ENCODE results near the gene NTHL1.

Gene NTHL1

DNA sequence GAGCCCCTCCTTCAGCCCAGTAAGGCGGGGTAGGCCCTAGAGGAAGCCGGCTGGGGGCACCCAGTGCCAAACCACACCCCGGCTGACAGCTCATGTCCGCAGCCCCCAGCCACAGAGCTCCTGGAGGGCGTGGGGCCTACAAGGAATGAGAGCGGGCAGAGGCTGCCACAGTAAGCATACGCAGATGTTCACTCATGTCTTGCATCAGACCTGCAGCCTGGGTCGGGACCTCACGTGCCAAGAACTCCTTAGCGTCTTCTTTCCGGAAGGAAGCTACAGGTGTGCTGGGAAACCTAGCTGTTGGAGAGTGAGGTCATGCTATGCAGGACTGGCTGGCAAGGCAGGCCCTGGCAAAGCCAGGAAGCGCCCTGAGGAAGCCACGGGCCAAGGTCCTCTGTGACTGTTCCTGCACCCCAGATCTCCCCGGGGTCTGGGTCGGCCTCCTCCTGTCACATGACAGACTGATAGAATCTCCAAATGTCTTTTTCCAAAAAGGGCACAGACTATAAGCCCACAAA lies 39.6 kb downstream of the NTHL1 start (continued):
- no peak for TF ChIP-seq ZBTB49 (tag by site-specific recombination; IDR thresholded peaks at IDR 0.05; ENCODE audit: low read depth)
- no peak for TF ChIP-seq ZNF112 (tag by site-specific recombination; IDR thresholded peaks at IDR 0.05)
- TF ChIP-seq CTCF (tag by site-specific recombination; IDR thresholded peaks at IDR 0.05) = no peak
- TF ChIP-seq ZNF768 (tag by site-specific recombination; IDR thresholded peaks at IDR 0.05) = no peak
- TF ChIP-seq SP3 (tag by site-specific recombination; IDR thresholded peaks at IDR 0.05) = peak; percentile 46; the same call in 1 of the 2 replicates
- TF ChIP-seq OSR2 (tag by site-specific recombination; IDR thresholded peaks at IDR 0.05) = no peak
- 0 out of 2 replicates have a peak, but pooled peaks have one; percentile 30 for TF ChIP-seq ZXDB (tag by site-specific recombination; IDR thresholded peaks at IDR 0.05)
- TF ChIP-seq ZFP3 (tag by site-specific recombination; IDR thresholded peaks at IDR 0.05; ENCODE audit: low read depth) = no peak
- no peak; the same call in 1 of the 2 replicates for TF ChIP-seq ZNF335 (tag by site-specific recombination; conservative IDR thresholded peaks at IDR 0.05)
- TF ChIP-seq ZSCAN18 (tag by site-specific recombination; IDR thresholded peaks at IDR 0.05) = no peak
- no peak for TF ChIP-seq ZNF621 (tag by site-specific recombination; IDR thresholded peaks at IDR 0.05)
- TF ChIP-seq YY2 (tag by site-specific recombination; IDR thresholded peaks at IDR 0.05) = no peak
- TF ChIP-seq BCL6B (tag by site-specific recombination; IDR thresholded peaks at IDR 0.05) = no peak
- 0 out of 2 replicates have a peak, but pooled peaks have one; percentile 40 for TF ChIP-seq ZNF391 (tag by site-specific recombination; IDR thresholded peaks at IDR 0.05; ENCODE audit: borderline replicate concordance, low read depth)
- no peak for TF ChIP-seq ZNF324 (tag by site-specific recombination; IDR thresholded peaks at IDR 0.05)
- no peak for TF ChIP-seq ZNF24 (tag by site-specific recombination; IDR thresholded peaks at IDR 0.05)
- TF ChIP-seq, protein P1, sequence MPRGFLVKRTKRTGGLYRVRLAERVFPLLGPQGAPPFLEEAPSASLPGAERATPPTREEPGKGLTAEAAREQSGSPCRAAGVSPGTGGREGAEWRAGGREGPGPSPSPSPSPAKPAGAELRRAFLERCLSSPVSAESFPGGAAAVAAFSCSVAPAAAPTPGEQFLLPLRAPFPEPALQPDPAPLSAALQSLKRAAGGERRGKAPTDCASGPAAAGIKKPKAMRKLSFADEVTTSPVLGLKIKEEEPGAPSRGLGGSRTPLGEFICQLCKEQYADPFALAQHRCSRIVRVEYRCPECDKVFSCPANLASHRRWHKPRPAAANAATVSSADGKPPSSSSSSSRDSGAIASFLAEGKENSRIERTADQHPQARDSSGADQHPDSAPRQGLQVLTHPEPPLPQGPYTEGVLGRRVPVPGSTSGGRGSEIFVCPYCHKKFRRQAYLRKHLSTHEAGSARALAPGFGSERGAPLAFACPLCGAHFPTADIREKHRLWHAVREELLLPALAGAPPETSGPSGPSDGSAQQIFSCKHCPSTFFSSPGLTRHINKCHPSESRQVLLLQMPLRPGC (tag by site-specific recombination; IDR thresholded peaks at IDR 0.05) = no peak
- TF ChIP-seq REPIN1 (tag by site-specific recombination; IDR thresholded peaks at IDR 0.05; ENCODE audit: low read depth) = no peak
- TF ChIP-seq ZBTB7A (tag by site-specific recombination; IDR thresholded peaks at IDR 0.05; ENCODE audit: low read depth) = no peak
- 0 out of 2 replicates have a peak, but pooled peaks have one; percentile 2 for TF ChIP-seq ATF2 (tag by site-specific recombination; IDR thresholded peaks at IDR 0.05; ENCODE audit: low read depth)
- peak; percentile 66 for TF ChIP-seq KLF17 (tag by site-specific recombination; IDR thresholded peaks at IDR 0.05)
- TF ChIP-seq, protein P2, sequence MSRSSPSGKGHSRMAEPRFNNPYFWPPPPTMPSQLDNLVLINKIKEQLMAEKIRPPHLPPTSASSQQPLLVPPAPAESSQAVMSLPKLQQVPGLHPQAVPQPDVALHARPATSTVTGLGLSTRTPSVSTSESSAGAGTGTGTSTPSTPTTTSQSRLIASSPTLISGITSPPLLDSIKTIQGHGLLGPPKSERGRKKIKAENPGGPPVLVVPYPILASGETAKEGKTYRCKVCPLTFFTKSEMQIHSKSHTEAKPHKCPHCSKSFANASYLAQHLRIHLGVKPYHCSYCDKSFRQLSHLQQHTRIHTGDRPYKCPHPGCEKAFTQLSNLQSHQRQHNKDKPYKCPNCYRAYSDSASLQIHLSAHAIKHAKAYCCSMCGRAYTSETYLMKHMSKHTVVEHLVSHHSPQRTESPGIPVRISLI (tag by site-specific recombination; IDR thresholded peaks at IDR 0.05) = no peak
- no peak for TF ChIP-seq SETDB1 (IDR thresholded peaks at IDR 0.05; ENCODE audit: insufficient read length, low read length)
- TF ChIP-seq ZNF510 (tag by site-specific recombination; IDR thresholded peaks at IDR 0.05; ENCODE audit: insufficient replicate concordance) = no peak
- peak; percentile 71 for TF ChIP-seq ZNF629 (tag by site-specific recombination; IDR thresholded peaks at IDR 0.05)
- TF ChIP-seq, protein P3, sequence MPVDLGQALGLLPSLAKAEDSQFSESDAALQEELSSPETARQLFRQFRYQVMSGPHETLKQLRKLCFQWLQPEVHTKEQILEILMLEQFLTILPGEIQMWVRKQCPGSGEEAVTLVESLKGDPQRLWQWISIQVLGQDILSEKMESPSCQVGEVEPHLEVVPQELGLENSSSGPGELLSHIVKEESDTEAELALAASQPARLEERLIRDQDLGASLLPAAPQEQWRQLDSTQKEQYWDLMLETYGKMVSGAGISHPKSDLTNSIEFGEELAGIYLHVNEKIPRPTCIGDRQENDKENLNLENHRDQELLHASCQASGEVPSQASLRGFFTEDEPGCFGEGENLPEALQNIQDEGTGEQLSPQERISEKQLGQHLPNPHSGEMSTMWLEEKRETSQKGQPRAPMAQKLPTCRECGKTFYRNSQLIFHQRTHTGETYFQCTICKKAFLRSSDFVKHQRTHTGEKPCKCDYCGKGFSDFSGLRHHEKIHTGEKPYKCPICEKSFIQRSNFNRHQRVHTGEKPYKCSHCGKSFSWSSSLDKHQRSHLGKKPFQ (tag by site-specific recombination; IDR thresholded peaks at IDR 0.05) = no peak
